ENCODE results near the gene RGL2. TPM values are rescaled to one million over a fixed set of nuclear protein-coding genes. Genes with fewer than 3 reads are reported as not detected.

Gene RGL2
- total and polyA plus RNA-seq, 2 of the 13 experiments (the other 11 are each of a cell fraction or from before 2014, with no cell fraction given) = 22.9 to 47.4 TPM

DNA sequence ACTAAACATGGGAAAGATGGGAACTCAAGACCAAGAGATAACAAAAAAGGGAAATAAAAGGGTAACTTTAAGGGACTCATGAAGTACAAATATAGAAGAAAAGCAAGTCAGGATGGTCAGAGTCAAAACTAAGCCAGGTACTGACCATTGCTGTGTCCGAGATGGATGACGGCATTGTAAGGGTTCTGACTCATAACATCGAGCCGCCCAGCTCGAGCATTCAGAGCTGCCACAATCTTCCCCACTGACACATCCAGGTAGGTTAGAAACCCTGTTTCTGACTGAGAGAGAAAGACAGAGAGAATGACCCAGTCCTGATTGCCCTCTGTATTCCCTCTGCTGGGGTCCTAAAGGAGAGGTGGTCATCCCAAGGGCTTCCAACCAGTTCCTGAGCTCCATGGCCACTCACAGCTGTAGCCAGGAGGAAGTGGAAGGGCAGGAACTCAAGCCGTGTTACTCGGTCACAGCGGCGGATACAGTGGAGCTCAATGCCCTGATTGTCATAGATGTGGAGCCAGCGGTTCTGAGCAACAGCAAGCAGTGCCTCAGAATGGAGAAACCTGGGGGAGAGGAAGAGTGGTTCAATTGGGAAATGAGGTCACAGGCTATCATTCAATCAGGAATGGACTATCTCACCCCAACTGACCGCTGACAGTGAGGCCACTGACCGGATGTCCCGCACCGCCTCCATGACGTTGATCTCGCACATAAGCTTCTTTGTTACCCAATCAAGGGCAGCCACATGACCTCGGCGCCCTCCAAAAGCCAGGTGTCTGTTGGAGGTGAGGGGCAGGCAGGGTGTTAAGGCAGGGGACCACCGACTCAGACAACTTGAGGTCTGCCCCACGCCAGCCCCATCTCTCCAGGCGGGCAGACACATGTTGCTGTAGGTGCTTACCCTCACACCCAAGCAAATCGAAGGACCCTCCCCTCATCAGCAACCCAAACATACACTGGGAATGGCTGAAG, 11.5 kb downstream of the RGL2 start:
- H3K36me3 ChIP-seq (replicated peaks in 1 of 2; ENCODE audit: control insufficient read depth in 1 of 2, insufficient read depth in 2 of 2, low read length in 2 of 2) = peaks cover 11 to 45% of the 10 kb centered on the region in 2 experiments
- peak overlapping the region; percentile 99; the same call in 1 of the 2 replicates for H3K4me2 ChIP-seq (ENCODE audit: low read depth, low read length)
- no peaks in the 10 kb centered on the region for H4K20me1 ChIP-seq (ENCODE audit: insufficient read depth, low read length)
- POLR2A ChIA-PET = interaction anchor here (0.8 to 2.5 kb wide), 4 partner anchors 10 to 38 kb away, joined by 3 to 26 read pairs (median 10); partner anchors contain the start of genes B3GALT4 and ZBTB22
- no TSS peak for BruUV-seq (replicated peaks)
- H3K27ac ChIP-seq (ENCODE audit: extremely low read length, insufficient read depth, low read length) = no peak overlapping the region
- H3K27me3 ChIP-seq (ENCODE audit: control insufficient read depth in 1 of 2, insufficient read depth in 2 of 2, low read length in 2 of 2) = no peaks in the 10 kb centered on the region; a peak in 1 of 5 replicates
- no peak for FAIRE-seq
- no peak overlapping the region; the same call in 1 of the 2 replicates for H3K9ac ChIP-seq (ENCODE audit: insufficient read depth, low read depth, low read length)
- WGBS (ENCODE audit: low lambda C conversion rate) = 94% methylated on average over 22 of the region's 22 CpGs
- intact Hi-C loops (cut with micrococcal nuclease; ENCODE audit: unreplicated experiment) = no loop called here
- no peak for TF ChIP-seq DR1 (CRISPR knock-in tag; IDR thresholded peaks at IDR 0.05)
- TF ChIP-seq ZBTB42 (CRISPR knock-in tag; IDR thresholded peaks at IDR 0.05) = no peak
- no peak for TF ChIP-seq MAZ (IDR thresholded peaks at IDR 0.05; ENCODE audit: borderline replicate concordance, low read depth, low read length)
- no peak for TF ChIP-seq MAZ (CRISPR knock-in tag; IDR thresholded peaks at IDR 0.05; ENCODE audit: low read depth)
- no peak for TF ChIP-seq CENPT (CRISPR knock-in tag; IDR thresholded peaks at IDR 0.05; ENCODE audit: low read depth)
- TF ChIP-seq PHB2 (IDR thresholded peaks at IDR 0.05; ENCODE audit: partially characterized antibody) = no peak
- no peak for TF ChIP-seq KLF6 (CRISPR knock-in tag; IDR thresholded peaks at IDR 0.05)
- no peak for TF ChIP-seq SRSF1 (optimal IDR thresholded peaks at IDR 0.05; ENCODE audit: low read depth, low read length)
- TF ChIP-seq SRSF9 (IDR thresholded peaks at IDR 0.05; ENCODE audit: borderline replicate concordance, insufficient read depth, low read depth, low read length, poor library complexity, severe bottlenecking) = no peak
- no peak for TF ChIP-seq CC2D1A (CRISPR knock-in tag; IDR thresholded peaks at IDR 0.05)
- TF ChIP-seq MEF2D (CRISPR knock-in tag; IDR thresholded peaks at IDR 0.05) = no peak
- TF ChIP-seq NCOA5 (CRISPR knock-in tag; IDR thresholded peaks at IDR 0.05) = no peak
- no peak for TF ChIP-seq SP5 (CRISPR knock-in tag; IDR thresholded peaks at IDR 0.05; ENCODE audit: borderline replicate concordance, low read depth)
- TF ChIP-seq, protein P1, sequence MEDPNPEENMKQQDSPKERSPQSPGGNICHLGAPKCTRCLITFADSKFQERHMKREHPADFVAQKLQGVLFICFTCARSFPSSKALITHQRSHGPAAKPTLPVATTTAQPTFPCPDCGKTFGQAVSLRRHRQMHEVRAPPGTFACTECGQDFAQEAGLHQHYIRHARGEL (CRISPR knock-in tag; IDR thresholded peaks at IDR 0.05) = no peak
- no peak for TF ChIP-seq POLR2AphosphoS5 (IDR thresholded peaks at IDR 0.05; ENCODE audit: low read depth, low read length)
- no peak for TF ChIP-seq PHF8 (CRISPR knock-in tag; IDR thresholded peaks at IDR 0.05)
- TF ChIP-seq, protein P2, sequence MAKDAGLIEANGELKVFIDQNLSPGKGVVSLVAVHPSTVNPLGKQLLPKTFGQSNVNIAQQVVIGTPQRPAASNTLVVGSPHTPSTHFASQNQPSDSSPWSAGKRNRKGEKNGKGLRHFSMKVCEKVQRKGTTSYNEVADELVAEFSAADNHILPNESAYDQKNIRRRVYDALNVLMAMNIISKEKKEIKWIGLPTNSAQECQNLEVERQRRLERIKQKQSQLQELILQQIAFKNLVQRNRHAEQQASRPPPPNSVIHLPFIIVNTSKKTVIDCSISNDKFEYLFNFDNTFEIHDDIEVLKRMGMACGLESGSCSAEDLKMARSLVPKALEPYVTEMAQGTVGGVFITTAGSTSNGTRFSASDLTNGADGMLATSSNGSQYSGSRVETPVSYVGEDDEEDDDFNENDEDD (CRISPR knock-in tag; IDR thresholded peaks at IDR 0.05; ENCODE audit: borderline replicate concordance) = no peak
- no peak for TF ChIP-seq ZMYM4 (CRISPR knock-in tag; IDR thresholded peaks at IDR 0.05)
- no peak for TF ChIP-seq ADNP (CRISPR knock-in tag; IDR thresholded peaks at IDR 0.05)
- no peak for TF ChIP-seq ZNF354B (CRISPR knock-in tag; IDR thresholded peaks at IDR 0.05)
- no peak for TF ChIP-seq NBN (conservative IDR thresholded peaks at IDR 0.05)
- DNase-seq (ENCODE audit: low spot score) = no peak
- H3K79me2 ChIP-seq (ENCODE audit: insufficient read depth, low read length) = peaks cover 27% of the 10 kb centered on the region
- ATAC-seq = no peak
- CTCF ChIA-PET (ENCODE audit: low intra/inter-chr PET ratio, low total read pairs) = no interaction called here
- H2AFZ ChIP-seq (ENCODE audit: low read length) = no peak overlapping the region
- in situ Hi-C loops (cut with HindIII; ENCODE audit: extremely low pct_ligation_motif_present, low pct_unique_long_range_greater_than_20kb) = loop anchor here (25.0 kb wide), 1 partner anchor 125 kb away; the partner anchor contains the start of genes CUTA, PHF1 and SYNGAP1
- H3K4me1 ChIP-seq (ENCODE audit: insufficient read depth, low read length) = peaks cover 22% of the 10 kb centered on the region
- H3K9me3 ChIP-seq (ENCODE audit: low read length) = no peaks in the 10 kb centered on the region
- no peak overlapping the region for H3K4me3 ChIP-seq (replicated peaks in 1 of 3; ENCODE audit: insufficient read depth in 1 of 3, low read depth in 2 of 3, low read length in 3 of 3)

Data from HepG2 (cell line).